Sigmoid colon (tissue), 7 donors: Measurements from ENCODE around the gene DEAF1. TPM values are rescaled to one million over a fixed set of nuclear protein-coding genes. Genes with fewer than 3 reads are reported as not detected.

Experiments
- DNase-seq: peaks from one replicate; pipeline ENCODE4 v3.0.0-alpha.2; 2019
- H3K27ac ChIP-seq, 4 donors: fragments of 200-600 bp; sonication (generic); one replicate each; pipeline ENCODE4 v1.5.1; 2016 to 2019; ENCODE audit warnings: mild to moderate bottlenecking in 1 of 4
- H3K27me3 ChIP-seq, 3 donors: fragments of 200-600 bp; sonication (generic); one replicate each; pipeline ENCODE4 v1.5.1; 2019; ENCODE audit warnings: mild to moderate bottlenecking in 1 of 3
- H3K36me3 ChIP-seq, 4 donors: fragments of 200-600 bp; sonication (generic); one replicate each; pipeline ENCODE4 v1.5.1; 2016 to 2019
- H3K4me1 ChIP-seq, 4 donors: fragments of 200-600 bp; sonication (generic); one replicate each; pipeline ENCODE4 v1.5.1; 2017 to 2019
- H3K4me3 ChIP-seq, 4 donors: fragments of 200-600 bp; sonication (generic); one replicate each; pipeline ENCODE4 v1.5.1; 2017 to 2019; ENCODE audit warnings: mild to moderate bottlenecking in 2 of 4, moderate library complexity in 1 of 4
- H3K9me3 ChIP-seq, 4 donors: fragments of 200-600 bp in 3 of 4; sonication (generic) in 3 of 4; one replicate each; pipeline versions ENCODE4 v1.5.1 to v1.6.1; 2013 to 2019
- CTCF ChIP-seq, 4 experiments: fragments of 450-650 bp in 3 of 4; fragments of 200-600 bp in 1 of 4; IDR thresholded peaks; one replicate each; pipeline ENCODE4 v1.5.1; 2016 to 2019; ENCODE audit warnings: antibody characterized with exemption in 4 of 4, mild to moderate bottlenecking in 3 of 4, moderate library complexity in 2 of 4
- EP300 ChIP-seq, 4 donors: sonication (generic); formaldehyde crosslinking; IDR thresholded peaks; one replicate each; pipeline ENCODE4 v1.6.1; 2017; ENCODE audit warnings: antibody characterized with exemption in 4 of 4
- POLR2A ChIP-seq, 2 donors: fragments of 450-650 bp; IDR thresholded peaks; one replicate each; pipeline ENCODE4 v1.6.1; 2016; ENCODE audit warnings: antibody characterized with exemption in 2 of 2, mild to moderate bottlenecking in 2 of 2, moderate library complexity in 2 of 2
- POLR2AphosphoS5 ChIP-seq, 4 donors: sonication (generic); formaldehyde crosslinking; IDR thresholded peaks; one replicate each; pipeline ENCODE4 v1.6.1; 2017; ENCODE audit warnings: antibody characterized with exemption in 4 of 4
- WGBS, 2 donors: extraction: QIAGEN DNeasy Blood & Tissue Kit; methylation state at CpG; one replicate each; pipeline ENCODE4 v1.1.7; 2013; 5-methylcytosine and 5-hydroxymethylcytosine counted together
- intact Hi-C: fragments of 100-400 bp; cut with DNase I; formaldehyde crosslinking; loops from one replicate; pipeline ENCODE4 v1.15.1; 2023
- polyA plus RNA-seq, 3 donors: library from polyadenylated mRNA; stranded (reverse); fragments of 200-250 nt; gene quantifications; one replicate each; pipeline ENCODE4 v1.2.3, GENCODE V29; 2013
- total RNA-seq, 4 donors: library from RNA; depleted of rRNA; stranded (reverse); fragments of >200 nt; gene quantifications; one replicate each; pipeline ENCODE4 v1.1.0, GENCODE V29; 2016
- donor health status: healthy with polysubstance abuse.
- donor health status: Bipolar disorder and iron deficiency.
- donor health status: healthy.

The DEAF1 gene
- total and polyA plus RNA-seq, 7 donors = 11.3 to 29.6 (median 18.6) TPM

- no peak for DNase-seq
- no peaks in the 10 kb centered on the region for H3K9me3 ChIP-seq
- no peak overlapping the region for H3K27ac ChIP-seq
- TF ChIP-seq EP300 (IDR thresholded peaks at IDR 0.05) (no peak), CTCF (IDR thresholded peaks at IDR 0.05) (no peak), POLR2AphosphoS5 (IDR thresholded peaks at IDR 0.05) (no peak), POLR2A (IDR thresholded peaks at IDR 0.05) (no peak)
- H3K4me1 ChIP-seq = peaks cover 0 to 22% (median 17%) of the 10 kb centered on the region in 4 donors
- intact Hi-C loops = no loop called here
- peaks cover 26 to 52% (median 46%) of the 10 kb centered on the region in 3 donors for H3K27me3 ChIP-seq
- no peak overlapping the region for H3K4me3 ChIP-seq
- H3K36me3 ChIP-seq = no peaks in the 10 kb centered on the region
- 68 to 83% methylated on average over 34 of the region's 34 CpGs for WGBS, 2 donors
Observed at GRCh38 chr11:719214-720016, 24.4 kb upstream of the DEAF1 start.

GRCh38 chr11:714436-714835, 19.4 kb upstream of the DEAF1 start:
- no peaks in the 10 kb centered on the region for H3K36me3 ChIP-seq
- no peak for TF ChIP-seq EP300 (IDR thresholded peaks at IDR 0.05)
- intact Hi-C loops = no loop called here
- H3K9me3 ChIP-seq = no peaks in the 10 kb centered on the region
- no peak for DNase-seq
- WGBS, 2 donors = 96% methylated on average over 6 of the region's 6 CpGs
- peaks cover 0 to 22% (median 7%) of the 10 kb centered on the region in 3 donors for H3K27me3 ChIP-seq
- no peak overlapping the region for H3K27ac ChIP-seq
- H3K4me3 ChIP-seq = no peak overlapping the region
- peaks cover 0 to 6% (median 2%) of the 10 kb centered on the region in 4 donors for H3K4me1 ChIP-seq

GRCh38 chr11:709109-709997, 14.3 kb upstream of the DEAF1 start:
- intact Hi-C loops = no loop called here

GRCh38 chr11:708511-708910, 13.5 kb upstream of the DEAF1 start:
- intact Hi-C loops = no loop called here
- H3K27ac ChIP-seq = no peak overlapping the region
- no peak for TF ChIP-seq POLR2AphosphoS5 (IDR thresholded peaks at IDR 0.05)
- TF ChIP-seq EP300 (IDR thresholded peaks at IDR 0.05) = no peak
- TF ChIP-seq CTCF (IDR thresholded peaks at IDR 0.05) = no peak
- TF ChIP-seq POLR2A (IDR thresholded peaks at IDR 0.05) = no peak
- H3K27me3 ChIP-seq = peaks cover 3 to 46% (median 14%) of the 10 kb centered on the region in 3 donors
- H3K9me3 ChIP-seq = no peaks in the 10 kb centered on the region
- no peak for DNase-seq
- no peaks in the 10 kb centered on the region for H3K36me3 ChIP-seq
- H3K4me1 ChIP-seq = peaks cover 0 to 31% (median 28%) of the 10 kb centered on the region in 4 donors
- H3K4me3 ChIP-seq = no peak overlapping the region
- 65 to 73% methylated on average over 7 of the region's 7 CpGs for WGBS, 2 donors

More at GRCh38 chr11:709109-709997, 14.3 kb upstream of the DEAF1 start:
- Histone ChIP-seq H3K4me1 (peaks cover 0 to 31% (median 28%) of the 10 kb centered on the region in 4 donors), H3K9me3 (no peaks in the 10 kb centered on the region), H3K27ac (no peak overlapping the region), H3K36me3 (no peaks in the 10 kb centered on the region), H3K27me3 (peaks cover 3 to 46% (median 14%) of the 10 kb centered on the region in 3 donors), H3K4me3 (no peak overlapping the region)
- 54 to 77% methylated on average over 27 of the region's 27 CpGs for WGBS, 2 donors
- TF ChIP-seq EP300 (IDR thresholded peaks at IDR 0.05) (no peak), POLR2A (IDR thresholded peaks at IDR 0.05) (no peak), CTCF (IDR thresholded peaks at IDR 0.05) (no peak), POLR2AphosphoS5 (IDR thresholded peaks at IDR 0.05) (no peak)
- DNase-seq = no peak
